ENCODE results near the gene MED27. TPM values are rescaled to one million over a fixed set of nuclear protein-coding genes. Genes with fewer than 3 reads are reported as not detected.

Gene MED27
- total and polyA plus RNA-seq, 12 donors: 8.0 to 20.7 (median 17.1) TPM

- no peak for TF ChIP-seq CTCF (IDR thresholded peaks at IDR 0.05)
- Histone ChIP-seq H3K4me1 (no peaks in the 10 kb centered on the region), H3K27ac (no peak overlapping the region), H3K36me3 (peaks cover 0 to 33% (median 3%) of the 10 kb centered on the region in 9 donors), H3K9me3 (peaks cover 0 to 19% (median 0%) of the 10 kb centered on the region in 11 donors), H3K27me3 (no peaks in the 10 kb centered on the region), H3K4me3 (no peak overlapping the region)
- DNase-seq (no peak), ATAC-seq (no peak)
- 89 to 93% methylated on average over 2 of the region's 2 CpGs for WGBS, 2 donors
- intact Hi-C loops (cut with DNase I): no loop called here
Measured at GRCh38 chr9:131937451-131937850, 142.2 kb downstream of the MED27 start.

GRCh38 chr9:131936929-131937328 is 142.7 kb downstream of the MED27 start:
- H3K27ac ChIP-seq: no peak overlapping the region
- peaks cover 0 to 19% (median 0%) of the 10 kb centered on the region in 11 donors for H3K9me3 ChIP-seq
- 93 to 94% methylated on average over 3 of the region's 3 CpGs for WGBS, 2 donors
- TF ChIP-seq CTCF (IDR thresholded peaks at IDR 0.05): no peak
- intact Hi-C loops (cut with DNase I): no loop called here
- no peak for DNase-seq
- H3K36me3 ChIP-seq: peaks cover 0 to 33% (median 3%) of the 10 kb centered on the region in 9 donors
- H3K27me3 ChIP-seq: no peaks in the 10 kb centered on the region
- no peak overlapping the region for H3K4me3 ChIP-seq
- no peaks in the 10 kb centered on the region for H3K4me1 ChIP-seq
- no peak for ATAC-seq

- DNase-seq (no peak), ATAC-seq (no peak)
- WGBS, 2 donors: 93 to 97% methylated on average over 3 of the region's 3 CpGs
- peaks cover 0 to 19% (median 0%) of the 10 kb centered on the region in 11 donors for H3K9me3 ChIP-seq
- H3K4me1 ChIP-seq: no peaks in the 10 kb centered on the region
- intact Hi-C loops (cut with DNase I): no loop called here
- no peak for TF ChIP-seq CTCF (IDR thresholded peaks at IDR 0.05)
- H3K27me3 ChIP-seq: no peaks in the 10 kb centered on the region
- H3K36me3 ChIP-seq: peaks cover 0 to 33% (median 3%) of the 10 kb centered on the region in 9 donors
- no peak overlapping the region for H3K4me3 ChIP-seq
- H3K27ac ChIP-seq: no peak overlapping the region
Measured at GRCh38 chr9:131934673-131935072, 145.0 kb downstream of the MED27 start.

- 73 to 84% methylated on average over 3 of the region's 3 CpGs for WGBS, 2 donors
- no peak for ATAC-seq
- DNase-seq: no peak
- Histone ChIP-seq H3K27ac (no peak overlapping the region), H3K4me1 (peaks cover 0 to 12% (median 5%) of the 10 kb centered on the region in 9 donors), H3K9me3 (no peaks in the 10 kb centered on the region), H3K4me3 (no peak overlapping the region), H3K27me3 (no peaks in the 10 kb centered on the region), H3K36me3 (no peaks in the 10 kb centered on the region)
- intact Hi-C loops (cut with DNase I): no loop called here
- TF ChIP-seq CTCF (IDR thresholded peaks at IDR 0.05): no peak
Measured at GRCh38 chr9:131927091-131927490, 152.6 kb downstream of the MED27 start.

Measured in heart right ventricle (tissue), 16 donors.